Endothelial cell of umbilical vein (primary cell): ENCODE results near the gene RASAL1. TPM values are rescaled to one million over a fixed set of nuclear protein-coding genes. Genes with fewer than 3 reads are reported as not detected.

Source experiments
- BruUV-seq: library from RNA; stranded (reverse); fragments of 400-500 nt; replicated peaks from 2 replicates; lab custom pipeline; 2021; lab: Mats Ljungman, UMichigan
- CTCF ChIA-PET: fragments of 300-600, 350-600 bp; sonication (Branson Sonifier 250); formaldehyde crosslinking; loops from one replicate; lab custom pipeline; 2021; ENCODE audit warnings: antibody characterized with exemption, inconsistent platforms; lab: Charles Lee
- POLR2A ChIA-PET: fragments of 300-600, 350-600 bp; sonication (Branson Sonifier 250); formaldehyde crosslinking; loops from one replicate; lab custom pipeline; 2021; ENCODE audit warnings: antibody characterized with exemption, inconsistent platforms; lab: Charles Lee
- DNase-seq: peaks from one replicate; pipeline ENCODE4 v3.0.0-alpha.2; 2011; ENCODE audit warnings: low read depth, low spot score
- FAIRE-seq: peaks from 2 replicates; lab custom pipeline; 2011; peaks lifted over from hg19 to GRCh38; lab: Jason Lieb, UNC
- H2AFZ ChIP-seq: 2 replicates; pipeline ENCODE4 v1.6.0; 2012; ENCODE audit warnings: low read depth, low read length, control low read depth, inconsistent platforms
- H3K27ac ChIP-seq: 2 replicates; pipeline ENCODE4 v1.5.1; 2011; ENCODE audit warnings: low read depth, mild to moderate bottlenecking, control low read depth, low read length, moderate library complexity; ENCODE audit not compliant: insufficient read depth
- H3K27me3 ChIP-seq, 2 experiments: 2 replicates each; pipeline versions ENCODE4 v1.6.0 to v1.6.1; 2011; ENCODE audit warnings: low read length in 2 of 2, mixed read lengths in 1 of 2; ENCODE audit not compliant: control insufficient read depth in 2 of 2, insufficient read depth in 2 of 2
- H3K36me3 ChIP-seq, 2 experiments: 2 replicates in 1 of 2; 3 replicates in 1 of 2; pipeline ENCODE4 v1.5.1; 2011; ENCODE audit warnings: low read length in 2 of 2, mild to moderate bottlenecking in 1 of 2, moderate library complexity in 1 of 2; ENCODE audit not compliant: control insufficient read depth in 2 of 2, insufficient read depth in 2 of 2; ENCODE audit errors: extremely low read depth in 1 of 2
- H3K4me1 ChIP-seq: 3 replicates; pipeline ENCODE4 v1.5.1; 2011; ENCODE audit warnings: mild to moderate bottlenecking, low read length; ENCODE audit not compliant: control insufficient read depth, insufficient read depth; ENCODE audit errors: extremely low read depth
- H3K4me2 ChIP-seq: 2 replicates; pipeline ENCODE4 v1.6.1; 2011; ENCODE audit warnings: low read length, control low read depth, mixed read lengths; ENCODE audit not compliant: insufficient read depth
- H3K4me3 ChIP-seq, 3 experiments: fragments of 200-600 bp in 1 of 3; sonication (generic), shearing (Covaris generic) in 1 of 3; replicated peaks in 1 of 3; 2 replicates each; pipeline ENCODE4 v1.5.1; 2011 to 2016; ENCODE audit warnings: control low read depth in 3 of 3, low read length in 3 of 3, mild to moderate bottlenecking in 2 of 3, inconsistent platforms in 1 of 3, low read depth in 1 of 3, moderate library complexity in 1 of 3; ENCODE audit not compliant: insufficient read depth in 1 of 3
- H3K79me2 ChIP-seq: 2 replicates; pipeline ENCODE4 v1.6.0; 2012; ENCODE audit warnings: low read length, inconsistent platforms; ENCODE audit not compliant: control insufficient read depth, insufficient read depth
- H3K9ac ChIP-seq: replicated peaks from 2 replicates; pipeline ENCODE3; 2011; ENCODE audit warnings: low read length, control low read depth; ENCODE audit not compliant: insufficient read depth; ENCODE audit errors: extremely low read depth
- H3K9me1 ChIP-seq: replicated peaks from 3 replicates; pipeline ENCODE4 v1.6.0; 2011; ENCODE audit warnings: mild to moderate bottlenecking, low read length; ENCODE audit not compliant: control insufficient read depth, insufficient read depth; ENCODE audit errors: extremely low read depth
- H3K9me3 ChIP-seq: replicated peaks from 2 replicates; pipeline ENCODE4 v1.5.1; 2012; ENCODE audit warnings: low read length, inconsistent platforms; ENCODE audit not compliant: control insufficient read depth, insufficient read depth
- H4K20me1 ChIP-seq: replicated peaks from 2 replicates; pipeline ENCODE3; 2011; ENCODE audit warnings: mild to moderate bottlenecking, low read length; ENCODE audit not compliant: control insufficient read depth, insufficient read depth; ENCODE audit errors: extremely low read depth
- GATA2 ChIP-seq: IDR thresholded peaks from 2 replicates; pipeline ENCODE4 v1.7.0; 2011; ENCODE audit warnings: low read depth, mild to moderate bottlenecking, moderate library complexity, mixed read lengths, low read length; ENCODE audit not compliant: insufficient read length, insufficient read depth
- JUN ChIP-seq: IDR thresholded peaks from 2 replicates; pipeline ENCODE4 v1.6.1; 2011; ENCODE audit warnings: borderline replicate concordance, low read depth; ENCODE audit not compliant: insufficient read length, insufficient read depth
- MAX ChIP-seq: IDR thresholded peaks from 2 replicates; pipeline ENCODE4 v1.6.1; 2011; ENCODE audit not compliant: insufficient read depth, insufficient read length
- MYC ChIP-seq: IDR thresholded peaks from one replicate; pipeline ENCODE4 v1.6.1; 2011; ENCODE audit warnings: mild to moderate bottlenecking, low read depth, low read length
- POLR2AphosphoS5 ChIP-seq: IDR thresholded peaks from 2 replicates; pipeline ENCODE4 v1.6.1; 2012; ENCODE audit warnings: low read depth, mild to moderate bottlenecking, control low read depth, low read length, moderate library complexity; ENCODE audit not compliant: insufficient read depth
- dilution Hi-C: fragments of 300-500 bp; cut with MboI; formaldehyde crosslinking; loops from one replicate; pipeline ENCODE4 v1.15.0; 2019; ENCODE audit warnings: low sequenced_read_pairs; ENCODE audit not compliant: extremely low pct_ligation_motif_present
- intact Hi-C: fragments of 100-400 bp; cut with micrococcal nuclease; formaldehyde crosslinking; loops from one replicate; pipeline ENCODE4 v1.10.0; 2022
- polyA plus RNA-seq, 4 experiments: library from polyadenylated mRNA; depleted of rRNA in 3 of 4; stranded (reverse) in 3 of 4; unstranded in 1 of 4; fragments of >200 nt; gene quantifications; 2 replicates each; pipeline versions ENCODE4 v1.2.1 to v1.2.3, GENCODE V29; 2011 to 2012; ENCODE audit warnings: missing spikeins in 1 of 4
- total RNA-seq: library from RNA; stranded (reverse); gene quantifications from 2 replicates; pipeline ENCODE4 v1.2.3, GENCODE V29; 2021

Gene RASAL1
- total and polyA plus RNA-seq, 2 donors (not counting 3 experiments of a cell fraction or from before 2014, with no cell fraction given), result not detected

- H3K27me3 ChIP-seq, result peaks cover 11 to 14% of the 10 kb centered on the region in 2 experiments
- H4K20me1 ChIP-seq, result no peaks in the 10 kb centered on the region
- H2AFZ ChIP-seq, result no peak overlapping the region
- no TSS peak for BruUV-seq
- H3K4me2 ChIP-seq, result no peak overlapping the region
- H3K9me1 ChIP-seq, result no peaks in the 10 kb centered on the region
- H3K4me1 ChIP-seq, result no peaks in the 10 kb centered on the region
- no peak overlapping the region for H3K4me3 ChIP-seq
- no peak overlapping the region for H3K9ac ChIP-seq
- dilution Hi-C loops (no loop called here), intact Hi-C loops (no loop called here)
- CTCF ChIA-PET, result no interaction called here
- POLR2A ChIA-PET, result no interaction called here
- FAIRE-seq, result no peak
- no peaks in the 10 kb centered on the region for H3K36me3 ChIP-seq
- DNase-seq, result no peak
- no peak overlapping the region for H3K27ac ChIP-seq
- H3K79me2 ChIP-seq, result no peaks in the 10 kb centered on the region
- no peak for TF ChIP-seq POLR2AphosphoS5
- TF ChIP-seq MYC, result no peak
- H3K9me3 ChIP-seq, result no peaks in the 10 kb centered on the region
Observed at GRCh38 chr12:113077859-113078255, 57.7 kb downstream of the RASAL1 start.

- POLR2A ChIA-PET, result no interaction called here
Observed at GRCh38 chr12:113077057-113077858, 58.3 kb downstream of the RASAL1 start.

More at GRCh38 chr12:113077057-113077858, 58.3 kb downstream of the RASAL1 start:
- DNase-seq (no peak), FAIRE-seq (no peak)
- H3K9me1 ChIP-seq, result no peaks in the 10 kb centered on the region
- intact Hi-C loops (no loop called here), dilution Hi-C loops (no loop called here)
- H3K36me3 ChIP-seq, result no peaks in the 10 kb centered on the region
- H4K20me1 ChIP-seq, result no peaks in the 10 kb centered on the region
- no peak overlapping the region for H3K27ac ChIP-seq
- no peak for TF ChIP-seq GATA2
- no peak for TF ChIP-seq MAX
- no peak for TF ChIP-seq POLR2AphosphoS5
- TF ChIP-seq JUN, result no peak
- H3K4me2 ChIP-seq, result no peak overlapping the region
- H3K4me3 ChIP-seq, result no peak overlapping the region
- H3K79me2 ChIP-seq, result no peaks in the 10 kb centered on the region
- H2AFZ ChIP-seq, result no peak overlapping the region
- peaks cover 11 to 14% of the 10 kb centered on the region in 2 experiments for H3K27me3 ChIP-seq
- H3K9ac ChIP-seq, result no peak overlapping the region
- no peaks in the 10 kb centered on the region for H3K4me1 ChIP-seq
- no TSS peak for BruUV-seq
- CTCF ChIA-PET, result no interaction called here
- H3K9me3 ChIP-seq, result no peaks in the 10 kb centered on the region
